GM12874 (cell line): ENCODE results near the gene GOLGA6L10.
"Not testable (repeated sequence)": the region's sequence is repeated elsewhere in the genome, so short reads cannot be mapped to it uniquely, and the experiment has no call there.

Source experiments
- TF ChIP-seq, protein P1 (sequence below): IDR thresholded peaks from 2 replicates; pipeline ENCODE4 v1.5.1; 2011; ENCODE audit warnings: low read depth, mild to moderate bottlenecking, control low read depth, low read length, moderate library complexity; ENCODE audit not compliant: insufficient read depth

Gene GOLGA6L10, protein sequence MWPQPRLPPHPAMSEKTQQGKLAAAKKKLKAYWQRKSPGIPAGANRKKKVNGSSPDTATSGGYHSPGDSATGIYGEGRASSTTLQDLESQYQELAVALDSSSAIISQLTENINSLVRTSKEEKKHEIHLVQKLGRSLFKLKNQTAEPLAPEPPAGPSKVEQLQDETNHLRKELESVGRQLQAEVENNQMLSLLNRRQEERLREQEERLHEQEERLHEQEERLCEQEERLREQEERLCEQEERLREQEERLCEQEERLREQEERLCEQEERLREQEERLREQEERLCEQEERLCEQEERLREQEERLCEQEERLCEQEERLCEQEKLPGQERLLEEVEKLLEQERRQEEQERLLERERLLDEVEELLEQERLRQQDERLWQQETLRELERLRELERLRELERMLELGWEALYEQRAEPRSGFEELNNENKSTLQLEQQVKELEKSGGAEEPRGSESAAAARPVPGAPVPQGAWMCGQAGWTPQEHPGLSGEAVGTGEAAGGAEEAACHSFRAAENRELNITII

DNA sequence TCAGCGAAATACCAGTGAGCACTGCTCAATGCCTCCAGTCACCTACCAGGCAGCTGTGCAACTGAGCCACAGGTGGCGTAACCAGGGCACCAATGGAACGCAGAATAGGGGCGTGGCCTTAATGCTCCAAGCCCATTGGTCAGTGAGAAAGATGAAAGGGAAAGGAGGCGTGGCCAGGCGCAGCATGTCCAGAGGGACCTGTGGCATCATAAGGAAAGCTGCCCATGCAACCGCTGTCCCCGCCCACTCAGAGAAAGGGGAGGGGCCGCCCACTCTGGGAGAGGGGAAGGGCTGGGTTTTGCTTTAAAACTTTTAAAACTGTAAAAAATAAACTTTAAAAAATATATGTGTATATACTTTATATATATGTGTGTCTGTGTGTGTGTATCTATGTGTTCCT, at the start of gene GOLGA6L10:
Gene GOLGA6L10 (minus strand): TSS at position 101 of the 400 bp plus-strand sequence. CDS start 100 bp downstream, at position 1.
- TF ChIP-seq, protein P1, sequence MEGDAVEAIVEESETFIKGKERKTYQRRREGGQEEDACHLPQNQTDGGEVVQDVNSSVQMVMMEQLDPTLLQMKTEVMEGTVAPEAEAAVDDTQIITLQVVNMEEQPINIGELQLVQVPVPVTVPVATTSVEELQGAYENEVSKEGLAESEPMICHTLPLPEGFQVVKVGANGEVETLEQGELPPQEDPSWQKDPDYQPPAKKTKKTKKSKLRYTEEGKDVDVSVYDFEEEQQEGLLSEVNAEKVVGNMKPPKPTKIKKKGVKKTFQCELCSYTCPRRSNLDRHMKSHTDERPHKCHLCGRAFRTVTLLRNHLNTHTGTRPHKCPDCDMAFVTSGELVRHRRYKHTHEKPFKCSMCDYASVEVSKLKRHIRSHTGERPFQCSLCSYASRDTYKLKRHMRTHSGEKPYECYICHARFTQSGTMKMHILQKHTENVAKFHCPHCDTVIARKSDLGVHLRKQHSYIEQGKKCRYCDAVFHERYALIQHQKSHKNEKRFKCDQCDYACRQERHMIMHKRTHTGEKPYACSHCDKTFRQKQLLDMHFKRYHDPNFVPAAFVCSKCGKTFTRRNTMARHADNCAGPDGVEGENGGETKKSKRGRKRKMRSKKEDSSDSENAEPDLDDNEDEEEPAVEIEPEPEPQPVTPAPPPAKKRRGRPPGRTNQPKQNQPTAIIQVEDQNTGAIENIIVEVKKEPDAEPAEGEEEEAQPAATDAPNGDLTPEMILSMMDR: not testable (repeated sequence)

DNA sequence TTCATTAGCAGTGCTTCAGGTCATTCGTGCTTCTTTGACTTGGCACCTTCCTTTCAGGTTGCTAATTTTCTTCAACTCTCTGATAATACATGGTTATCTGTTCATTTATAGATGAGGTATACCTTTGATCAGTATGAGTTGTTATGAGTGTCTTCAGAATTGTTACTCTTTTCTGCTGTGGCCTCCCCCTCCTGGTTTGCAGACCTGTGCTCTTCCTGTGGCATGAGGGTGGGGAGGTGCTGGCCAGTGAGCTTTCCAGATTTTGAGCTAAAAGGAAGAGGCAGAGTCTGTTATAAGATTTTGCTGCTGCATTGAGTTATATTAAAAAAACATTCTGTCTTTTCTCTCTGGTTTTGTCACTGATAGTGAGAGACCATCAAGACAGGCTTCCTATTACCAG, 49.5 kb upstream of the GOLGA6L10 start:
- TF ChIP-seq, protein P1: no peak

DNA sequence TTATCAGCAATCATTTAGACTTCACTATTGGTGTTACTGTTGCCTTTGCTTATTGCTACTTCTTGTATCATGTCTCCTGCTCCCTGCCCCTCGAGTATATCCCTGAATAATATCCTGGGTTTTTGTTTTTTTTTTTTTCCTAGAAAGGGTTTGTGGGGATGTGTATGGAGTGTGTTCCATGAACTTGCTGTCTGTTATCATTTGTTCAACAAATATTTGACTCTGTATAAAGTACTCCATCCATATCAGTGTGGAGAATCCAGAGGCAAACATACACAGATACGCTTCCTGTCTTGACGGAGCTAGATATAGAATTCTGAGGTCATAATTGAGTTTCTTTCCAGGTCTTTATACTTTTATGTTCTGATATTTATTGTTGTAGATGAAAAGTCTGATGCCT, 48.5 kb upstream of the GOLGA6L10 start:
- TF ChIP-seq, protein P1: no peak

DNA sequence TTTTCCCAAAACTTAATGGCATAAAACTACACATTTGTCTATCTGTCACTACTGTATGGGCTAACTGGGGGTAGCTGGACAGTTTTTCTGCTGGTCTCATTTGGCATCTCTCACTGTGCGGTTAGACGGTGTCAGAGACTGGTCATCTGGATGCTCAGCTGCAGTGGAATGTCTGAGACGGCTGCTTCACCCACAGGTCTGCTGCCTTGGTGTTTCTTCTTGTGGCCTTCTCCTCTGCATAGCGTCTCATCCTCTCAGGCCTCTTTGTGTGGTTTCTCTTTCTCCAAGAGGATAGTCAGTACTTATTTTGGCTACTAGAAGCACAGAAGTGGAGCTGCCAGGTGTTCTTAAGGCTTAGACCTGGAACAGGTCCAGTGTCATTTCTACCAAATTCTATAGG, 44.4 kb upstream of the GOLGA6L10 start:
- TF ChIP-seq, protein P1: no peak

DNA sequence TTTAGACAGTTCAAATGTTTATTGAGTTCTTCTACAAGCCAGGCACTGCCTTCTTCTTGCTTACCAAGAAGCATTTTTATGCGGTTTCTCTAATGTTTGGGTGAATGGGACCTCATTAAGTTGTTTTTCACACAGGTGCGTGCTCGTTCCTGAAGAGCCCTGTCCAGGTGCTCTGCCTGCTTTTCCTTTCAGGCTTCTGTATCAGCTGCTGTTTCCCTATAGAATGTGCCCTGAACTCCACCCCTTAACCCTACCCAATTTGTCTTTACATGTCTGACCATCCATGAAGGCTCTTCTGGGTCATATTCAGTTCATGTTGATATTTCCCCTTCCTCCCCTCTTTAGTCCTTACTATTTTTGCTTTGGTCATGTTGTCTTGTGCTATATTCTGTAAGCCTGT, 22.4 kb upstream of the GOLGA6L10 start:
- TF ChIP-seq, protein P1: no peak

DNA sequence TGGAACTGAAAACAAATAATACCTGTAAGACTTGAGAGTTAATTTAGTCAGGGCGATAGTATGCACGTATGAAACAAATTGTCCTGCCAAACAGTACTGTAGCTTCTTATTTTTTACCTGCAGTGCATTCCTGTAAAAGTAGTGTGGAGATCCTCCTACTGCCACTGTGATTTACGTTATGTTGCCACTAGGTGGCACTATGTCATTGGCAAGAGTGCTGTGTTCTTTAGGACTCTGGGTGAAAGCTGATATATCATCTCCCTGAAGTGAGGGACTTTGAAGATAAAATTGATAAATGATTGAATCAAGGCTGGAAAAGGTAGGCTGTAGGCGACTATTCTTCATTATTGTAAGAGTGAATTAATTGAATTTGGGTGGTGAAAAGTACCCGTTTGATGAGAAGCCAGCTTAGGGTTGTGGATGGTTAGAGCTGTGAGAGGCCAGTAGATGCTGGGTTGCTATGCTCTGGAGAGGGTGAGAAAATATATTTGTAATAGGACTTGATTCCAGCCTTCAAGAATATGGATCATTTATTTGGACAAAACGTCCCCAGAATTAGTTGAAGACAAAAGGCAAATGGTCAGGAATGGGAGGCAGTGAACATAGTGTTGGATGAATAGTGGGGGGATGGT, 16.5 kb upstream of the GOLGA6L10 start:
- TF ChIP-seq, protein P1: peak; percentile 26; the same call in 1 of the 2 replicates

DNA sequence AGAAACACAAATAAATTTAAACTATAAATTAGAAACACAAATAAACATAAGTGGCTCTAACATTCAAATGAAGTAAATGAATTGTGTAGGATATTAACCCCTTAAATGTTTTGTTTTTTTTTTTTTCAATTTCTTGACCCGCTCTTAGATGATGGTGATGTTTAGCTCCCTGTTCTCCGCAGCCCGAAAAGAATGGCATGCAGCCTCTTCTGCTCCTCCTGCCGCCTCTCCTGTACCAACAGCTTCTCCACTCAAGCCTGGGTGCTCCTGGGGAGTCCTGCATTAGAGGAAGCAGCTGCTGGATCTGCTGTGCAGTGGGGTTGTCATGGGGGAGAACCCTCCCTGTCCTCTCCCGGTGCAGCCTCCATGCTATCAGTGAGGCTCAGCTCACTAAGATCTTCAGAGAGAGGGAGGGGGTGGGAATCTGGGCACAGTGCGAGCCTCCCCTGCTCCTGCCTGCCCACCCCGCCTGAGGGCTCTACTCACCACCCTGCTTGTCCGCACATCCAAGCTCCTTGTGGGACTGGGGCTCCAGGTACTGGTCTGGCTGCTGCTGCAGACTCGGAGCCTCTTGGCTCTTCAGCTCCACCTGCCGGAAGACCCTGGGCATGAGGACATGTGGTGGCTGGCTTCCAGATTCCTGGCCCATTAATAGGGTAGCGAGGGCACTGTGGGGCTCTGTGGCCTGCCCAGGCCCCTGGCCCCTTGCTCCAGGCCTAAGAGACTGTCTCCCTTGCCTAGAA, 6.5 kb downstream of the GOLGA6L10 start:
- TF ChIP-seq, protein P1: peak; percentile 26; the same call in 1 of the 2 replicates
